Kidney (tissue), 14 donors: Measurements from ENCODE around the gene DENND4C. TPM values are rescaled to one million over a fixed set of nuclear protein-coding genes. Genes with fewer than 3 reads are reported as not detected.

Experiments used
- DNase-seq, 5 donors: peaks; one replicate each; pipeline ENCODE4 v3.0.0-alpha.2; 2013 to 2020
- FAIRE-seq: peaks from 2 replicates; lab custom pipeline; 2012; peaks lifted over from hg19 to GRCh38; lab: Jason Lieb, UNC
- H3K27ac ChIP-seq, 2 donors: one replicate each; pipeline ENCODE4 v1.7.0; 2013; ENCODE audit warnings: low read depth in 2 of 2, low read length in 2 of 2, inconsistent platforms in 1 of 2
- H3K27me3 ChIP-seq: one replicate; pipeline ENCODE4 v1.7.1; 2013; ENCODE audit warnings: low read length, inconsistent platforms; ENCODE audit not compliant: control insufficient read depth, insufficient read depth
- H3K36me3 ChIP-seq, 3 donors: one replicate each; pipeline versions ENCODE4 v1.7.0 to v1.7.1; 2013; ENCODE audit warnings: low read length in 3 of 3, control low read depth in 1 of 3, inconsistent platforms in 1 of 3; ENCODE audit not compliant: insufficient read depth in 3 of 3, control insufficient read depth in 2 of 3
- H3K4me1 ChIP-seq, 3 donors: one replicate each; pipeline versions ENCODE4 v1.7.0 to v1.7.1; 2013; ENCODE audit warnings: low read length in 3 of 3, inconsistent platforms in 1 of 3, low read depth in 1 of 3; ENCODE audit not compliant: control insufficient read depth in 2 of 3, insufficient read depth in 2 of 3
- H3K4me3 ChIP-seq, 3 donors: one replicate each; pipeline versions ENCODE4 v1.7.0 to v1.8.1; 2013; ENCODE audit warnings: low read length in 3 of 3, control low read depth in 1 of 3, inconsistent platforms in 1 of 3
- H3K9ac ChIP-seq, 3 donors: one replicate each; pipeline versions ENCODE4 v1.7.0 to v1.7.1; 2013; ENCODE audit warnings: low read length in 3 of 3, control low read depth in 1 of 3, inconsistent platforms in 1 of 3
- H3K9me3 ChIP-seq, 3 donors: one replicate each; pipeline versions ENCODE4 v1.7.0 to v1.7.1; 2013; ENCODE audit warnings: low read length in 3 of 3, control low read depth in 1 of 3, inconsistent platforms in 1 of 3; ENCODE audit not compliant: control insufficient read depth in 2 of 3, insufficient read depth in 1 of 3
- intact Hi-C: fragments of 100-400 bp; cut with DNase I; formaldehyde crosslinking; loops from one replicate; pipeline ENCODE4 v1.11.1; 2022
- polyA plus RNA-seq: library from polyadenylated mRNA; stranded (reverse); fragments of 350-450 nt; fragmentation: Illumina TruSeq; extraction: RNeasy Lipid Tissue Mini Kit (QIAGEN cat#74804); gene quantifications from one replicate; pipeline ENCODE4 v1.2.3, GENCODE V29; 2014; ENCODE audit warnings: low read depth, low replicate concordance; ENCODE audit not compliant: insufficient read depth
- total RNA-seq: library from RNA; stranded (reverse); fragmentation: NEBNext Ultra II Directional; extraction: Animal tissue kit (Norgen Biotek cat#: 25700); gene quantifications from one replicate; pipeline ENCODE4 v1.2.1, GENCODE V29; 2021
- TF ChIP-seq, protein P1 (sequence below): IDR thresholded peaks from 3 replicates; pipeline ENCODE4 v1.5.1; 2012; ENCODE audit warnings: mild to moderate bottlenecking, moderate library complexity, borderline replicate concordance; ENCODE audit not compliant: insufficient read depth; ENCODE audit errors: extremely low read depth
- donor health status: control.
- donor health status: control.
- donor health status: control.
- donor health status: control.
- donor health status: control.
- donor health status: DM: yes; HTN: yes; CAD: no.
- donor health status: Normal renal cell carcinoma (clear cell type).

The DENND4C gene
- total and polyA plus RNA-seq, 2 donors from 2014 or later: 6.2 to 59.5 TPM

DNA sequence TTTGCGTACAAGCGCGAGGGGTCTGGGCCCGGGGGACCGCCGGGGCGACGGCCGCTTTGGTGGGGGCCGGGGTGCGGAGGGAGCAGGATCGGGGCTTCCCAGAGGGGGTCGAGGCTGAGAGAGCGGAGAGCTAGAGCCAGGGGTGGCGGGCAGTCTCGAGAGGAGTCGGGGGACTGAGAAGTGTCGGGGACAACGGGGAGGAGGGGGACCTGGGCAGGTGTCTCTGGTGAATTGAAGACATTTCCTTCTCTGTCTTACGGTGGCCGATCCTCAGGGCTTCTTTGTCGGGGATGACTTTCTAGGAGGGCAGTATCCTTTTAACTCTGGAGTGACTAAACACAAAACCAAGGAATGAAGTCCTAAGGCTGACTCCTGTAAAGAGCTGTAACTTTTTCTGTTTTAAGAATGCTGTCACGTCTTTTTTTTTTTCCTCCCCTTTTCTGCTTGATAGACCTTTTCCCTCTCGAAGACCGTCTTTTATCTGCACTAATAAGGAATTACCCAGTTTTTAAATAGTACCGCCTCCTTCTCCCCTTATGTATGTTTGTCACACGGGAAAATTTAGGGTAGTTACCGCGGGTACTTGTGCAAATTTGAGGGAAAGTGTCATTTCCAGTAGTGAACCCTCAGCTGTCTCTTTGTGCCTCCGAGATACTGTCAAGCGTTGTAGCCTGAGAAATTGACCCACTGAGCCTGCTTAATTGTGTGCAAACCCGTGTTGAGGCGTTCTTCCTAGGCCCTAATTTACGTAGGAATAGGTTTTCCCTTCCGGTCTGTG, 822 bp downstream of the DENND4C start:
- Histone ChIP-seq H3K4me3 (peak overlapping the region; percentile 80 to 86 (median 84)), H3K9me3 (no peaks in the 10 kb centered on the region), H3K36me3 (no peaks in the 10 kb centered on the region), H3K27ac (peak overlapping the region; percentile 97), H3K4me1 (peaks cover 3 to 9% (median 6%) of the 10 kb centered on the region in 3 donors), H3K27me3 (no peaks in the 10 kb centered on the region), H3K9ac (peak overlapping the region; percentile 56 to 85 (median 84))
- DNase-seq (peak in 4 of 5 donors; percentile 37 to 77 (median 52)), FAIRE-seq (no peak)
- intact Hi-C loops: no loop called here
- TF ChIP-seq, protein P1, sequence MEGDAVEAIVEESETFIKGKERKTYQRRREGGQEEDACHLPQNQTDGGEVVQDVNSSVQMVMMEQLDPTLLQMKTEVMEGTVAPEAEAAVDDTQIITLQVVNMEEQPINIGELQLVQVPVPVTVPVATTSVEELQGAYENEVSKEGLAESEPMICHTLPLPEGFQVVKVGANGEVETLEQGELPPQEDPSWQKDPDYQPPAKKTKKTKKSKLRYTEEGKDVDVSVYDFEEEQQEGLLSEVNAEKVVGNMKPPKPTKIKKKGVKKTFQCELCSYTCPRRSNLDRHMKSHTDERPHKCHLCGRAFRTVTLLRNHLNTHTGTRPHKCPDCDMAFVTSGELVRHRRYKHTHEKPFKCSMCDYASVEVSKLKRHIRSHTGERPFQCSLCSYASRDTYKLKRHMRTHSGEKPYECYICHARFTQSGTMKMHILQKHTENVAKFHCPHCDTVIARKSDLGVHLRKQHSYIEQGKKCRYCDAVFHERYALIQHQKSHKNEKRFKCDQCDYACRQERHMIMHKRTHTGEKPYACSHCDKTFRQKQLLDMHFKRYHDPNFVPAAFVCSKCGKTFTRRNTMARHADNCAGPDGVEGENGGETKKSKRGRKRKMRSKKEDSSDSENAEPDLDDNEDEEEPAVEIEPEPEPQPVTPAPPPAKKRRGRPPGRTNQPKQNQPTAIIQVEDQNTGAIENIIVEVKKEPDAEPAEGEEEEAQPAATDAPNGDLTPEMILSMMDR: no peak

DNA sequence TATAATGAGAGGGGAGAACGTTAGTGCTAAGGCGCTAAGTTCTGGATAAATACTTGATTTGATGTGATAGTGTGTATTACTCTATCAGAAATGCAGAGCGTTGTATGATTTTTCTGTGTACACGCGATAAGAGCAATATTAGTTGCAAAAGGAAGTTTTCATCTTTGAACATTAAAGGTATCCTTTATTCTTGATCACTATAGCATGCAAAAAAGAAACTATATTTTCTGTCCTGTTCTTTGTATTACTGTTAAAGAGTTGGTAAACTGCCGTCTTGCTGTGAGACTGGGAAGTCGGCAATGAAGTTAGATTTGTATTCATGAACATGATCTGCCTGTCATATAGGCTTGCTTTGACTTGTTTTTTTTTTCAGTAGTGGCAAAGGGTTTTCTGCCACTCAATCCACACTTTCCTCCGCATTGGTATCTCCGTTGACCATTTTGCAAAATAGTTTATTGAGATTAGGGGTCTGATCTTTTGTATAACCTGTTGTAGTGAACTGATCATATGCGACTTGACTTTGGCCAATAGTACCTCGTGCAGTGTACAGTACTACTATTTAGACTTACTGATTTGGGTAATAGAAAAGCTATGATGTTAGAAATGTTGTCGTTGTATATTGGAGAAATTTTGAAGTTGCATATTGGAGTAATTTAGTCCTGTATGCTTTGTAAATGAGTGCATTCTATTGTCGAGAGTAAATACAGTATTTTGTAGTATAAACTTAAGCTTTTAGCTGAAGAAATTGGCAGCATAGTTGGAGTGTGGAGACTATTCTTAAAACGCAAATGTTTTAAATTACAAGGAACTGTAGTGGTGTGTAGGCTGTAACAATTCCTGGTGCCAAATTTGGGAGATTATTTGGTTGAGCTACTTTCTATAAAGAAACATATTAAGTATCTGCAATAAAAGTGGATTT, 1.7 kb downstream of the DENND4C start:
- DNase-seq (peak in 2 of 5 donors; percentile 12 to 17), FAIRE-seq (no peak)
- Histone ChIP-seq H3K9ac (peak overlapping the region; percentile 56 to 85 (median 84)), H3K4me3 (peak overlapping the region; percentile 80 to 86 (median 84)), H3K9me3 (no peaks in the 10 kb centered on the region), H3K4me1 (peaks cover 3 to 9% (median 6%) of the 10 kb centered on the region in 3 donors), H3K27me3 (no peaks in the 10 kb centered on the region), H3K27ac (peak overlapping the region; percentile 97), H3K36me3 (no peaks in the 10 kb centered on the region)
- TF ChIP-seq, protein P1: no peak
- intact Hi-C loops: no loop called here

DNA sequence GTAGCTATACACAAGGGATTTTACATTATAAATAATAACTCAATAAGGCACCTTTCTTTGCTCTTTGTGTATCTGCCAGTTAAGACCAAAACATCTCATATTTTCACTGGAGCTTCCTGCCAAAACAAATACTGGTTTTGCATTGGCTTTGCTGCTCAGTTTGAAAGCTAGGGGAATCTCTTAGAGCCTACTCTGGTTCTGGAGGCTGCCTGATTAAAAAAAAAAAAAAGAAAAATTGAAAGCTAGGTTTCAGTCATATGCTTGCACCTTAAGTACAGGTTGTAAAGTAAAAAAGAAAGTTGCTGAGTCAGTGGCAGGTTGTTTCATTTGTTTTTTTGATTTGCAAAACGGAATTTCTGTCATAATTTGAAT, 2.3 kb downstream of the DENND4C start:
- H3K27ac ChIP-seq: no peak overlapping the region
- no peaks in the 10 kb centered on the region for H3K36me3 ChIP-seq
- H3K9me3 ChIP-seq: no peaks in the 10 kb centered on the region
- H3K4me3 ChIP-seq: peak overlapping the region in 2 of 3 donors; percentile 80 to 86
- H3K4me1 ChIP-seq: peaks cover 3 to 9% (median 6%) of the 10 kb centered on the region in 3 donors
- DNase-seq: peak in 2 of 5 donors; percentile 46 to 53
- TF ChIP-seq, protein P1: no peak
- intact Hi-C loops: no loop called here
- FAIRE-seq: no peak
- H3K27me3 ChIP-seq: no peaks in the 10 kb centered on the region
- H3K9ac ChIP-seq: peak overlapping the region in 1 of 3 donors; percentile 84
